Upper lobe of left lung (tissue), 6 donors: Measurements from ENCODE around the gene COL18A1. TPM values are rescaled to one million over a fixed set of nuclear protein-coding genes. Genes with fewer than 3 reads are reported as not detected.

Experiments used
- ATAC-seq, 2 donors: fragments of 200-7000 bp; cut with Tn5 transposase; one replicate each; pipeline ENCODE4 v1.9.1; 2022; ENCODE audit warnings: mild to moderate bottlenecking in 2 of 2, moderate library complexity in 2 of 2; ENCODE audit not compliant: low FRiP score in 2 of 2
- DNase-seq, 2 donors: peaks; one replicate each; pipeline ENCODE4 v3.0.0-alpha.2; 2019 to 2020
- H3K27ac ChIP-seq, 4 donors: fragments of 200-600 bp; sonication (generic); one replicate each; pipeline ENCODE4 v1.5.1; 2016 to 2019
- H3K27me3 ChIP-seq, 4 donors: fragments of 200-600 bp; sonication (generic); one replicate each; pipeline ENCODE4 v1.5.1; 2017 to 2019
- H3K36me3 ChIP-seq, 4 donors: fragments of 200-600 bp; sonication (generic); one replicate each; pipeline ENCODE4 v1.5.1; 2016 to 2019
- H3K4me1 ChIP-seq, 4 donors: fragments of 200-600 bp; sonication (generic); one replicate each; pipeline ENCODE4 v1.5.1; 2018 to 2019
- H3K4me3 ChIP-seq, 4 donors: fragments of 200-600 bp; sonication (generic); one replicate each; pipeline ENCODE4 v1.5.1; 2017 to 2019; ENCODE audit warnings: mild to moderate bottlenecking in 2 of 4, moderate library complexity in 1 of 4
- H3K9me3 ChIP-seq, 4 donors: fragments of 200-600 bp; sonication (generic); one replicate each; pipeline ENCODE4 v1.5.1; 2018 to 2019
- CTCF ChIP-seq, 6 experiments: fragments of 450-650 bp in 4 of 6; fragments of 200-600 bp in 2 of 6; sonication (generic) in 2 of 6; IDR thresholded peaks; one replicate each; pipeline ENCODE4 v1.5.1; 2016 to 2019; ENCODE audit warnings: antibody characterized with exemption in 6 of 6
- EP300 ChIP-seq, 4 donors: sonication (generic); formaldehyde crosslinking; IDR thresholded peaks; one replicate each; pipeline ENCODE4 v1.5.1; 2017; ENCODE audit warnings: antibody characterized with exemption in 4 of 4, control low read depth in 2 of 4
- POLR2A ChIP-seq, 4 donors: fragments of 450-650 bp; IDR thresholded peaks; one replicate each; pipeline ENCODE4 v1.5.1; 2016 to 2017; ENCODE audit warnings: antibody characterized with exemption in 4 of 4, mild to moderate bottlenecking in 2 of 4
- POLR2AphosphoS5 ChIP-seq, 2 donors: sonication (generic); formaldehyde crosslinking; IDR thresholded peaks; one replicate each; pipeline ENCODE4 v1.5.1; 2017; ENCODE audit warnings: antibody characterized with exemption in 2 of 2
- WGBS, 2 donors: methylation state at CpG; one replicate each; pipeline ENCODE4 v1.1.5; 2017 to 2018; 5-methylcytosine and 5-hydroxymethylcytosine counted together
- total RNA-seq, 6 donors: library from RNA; depleted of rRNA in 4 of 6; stranded (reverse); fragments of >200 nt in 4 of 6; gene quantifications; one replicate each; pipeline versions ENCODE4 v1.1.0 to v1.2.1, GENCODE V29; 2016 to 2021
- donor health status: DM: no; HTN: no; CAD: no; lungs with moderate emphysema.
- donor health status: DM: no; HTN: yes; CAD: no; lungs with severe emphysema.

The COL18A1 gene
- 100 to 1,000 TPM in 2 of 6 donors, 10 to 100 TPM in 4; 34.5 to 138 (median 70.5) TPM for total RNA-seq

GRCh38 chr21:45404730-45405270, at the start of gene COL18A1:
Gene COL18A1 (plus strand): TSS chr21:45405165. CDS start chr21:45405231, 66 bp downstream.
- ATAC-seq (peak in 1 of 2 donors; percentile 78), DNase-seq (peak; percentile 47 to 92)
- peak in 1 of 2 donors; percentile 4 for TF ChIP-seq POLR2AphosphoS5 (IDR thresholded peaks at IDR 0.05)
- no peak for TF ChIP-seq EP300 (IDR thresholded peaks at IDR 0.05)
- WGBS, 2 donors, result 0% methylated on average over 10 of the region's 69 CpGs; no CpG with 5 or more reads in 1 of the 2 donors
- Histone ChIP-seq H3K4me3 (peak within 1 kb of the TSS; percentile 55 to 78 (median 62)), H3K9me3 (no peaks in the 10 kb centered on the region), H3K27ac (peak within 1 kb of the TSS; percentile 66 to 87 (median 74)), H3K4me1 (peaks cover 12 to 28% (median 15%) of the 10 kb centered on the region in 4 donors), H3K27me3 (peaks cover 0 to 16% (median 6%) of the 10 kb centered on the region in 4 donors), H3K36me3 (no peaks in the 10 kb centered on the region)

- no peaks in the 10 kb centered on the region for H3K9me3 ChIP-seq
- DNase-seq, result no peak
- H3K4me1 ChIP-seq, result peaks cover 0 to 5% (median 4%) of the 10 kb centered on the region in 4 donors
- H3K27me3 ChIP-seq, result no peaks in the 10 kb centered on the region
- no peak for ATAC-seq
- H3K36me3 ChIP-seq, result no peaks in the 10 kb centered on the region
- WGBS, 2 donors, result 43 to 50% methylated on average over 14 of the region's 14 CpGs
- no peak overlapping the region for H3K4me3 ChIP-seq
- TF ChIP-seq POLR2AphosphoS5 (IDR thresholded peaks at IDR 0.05) (peak in 1 of 2 donors; percentile 56), CTCF (IDR thresholded peaks at IDR 0.05) (no peak)
- H3K27ac ChIP-seq, result no peak overlapping the region
These were observed 49.4 kb upstream of the COL18A1 start for GRCh38 chr21:45355573-45355972.

GRCh38 chr21:45356251-45356650, 48.7 kb upstream of the COL18A1 start:
- 81 to 95% methylated on average over 10 of the region's 10 CpGs for WGBS, 2 donors
- no peak for ATAC-seq
- no peak for TF ChIP-seq CTCF (IDR thresholded peaks at IDR 0.05)
- TF ChIP-seq EP300 (IDR thresholded peaks at IDR 0.05), result no peak
- no peak for TF ChIP-seq POLR2AphosphoS5 (IDR thresholded peaks at IDR 0.05)
- no peak for TF ChIP-seq POLR2A (IDR thresholded peaks at IDR 0.05)
- Histone ChIP-seq H3K4me1 (peaks cover 0 to 5% (median 4%) of the 10 kb centered on the region in 4 donors), H3K9me3 (no peaks in the 10 kb centered on the region), H3K27ac (peak overlapping the region in 1 of 4 donors; percentile 15), H3K27me3 (no peaks in the 10 kb centered on the region), H3K36me3 (no peaks in the 10 kb centered on the region), H3K4me3 (no peak overlapping the region)
- DNase-seq, result no peak

- no peak overlapping the region for H3K4me3 ChIP-seq
- ATAC-seq (no peak), DNase-seq (no peak)
- WGBS, 2 donors, result 72 to 73% methylated on average over 20 of the region's 20 CpGs
- H3K4me1 ChIP-seq, result peaks cover 0 to 5% (median 4%) of the 10 kb centered on the region in 4 donors
- no peak overlapping the region for H3K27ac ChIP-seq
- no peaks in the 10 kb centered on the region for H3K36me3 ChIP-seq
- no peaks in the 10 kb centered on the region for H3K9me3 ChIP-seq
- no peaks in the 10 kb centered on the region for H3K27me3 ChIP-seq
- TF ChIP-seq CTCF (IDR thresholded peaks at IDR 0.05), result no peak
- no peak for TF ChIP-seq EP300 (IDR thresholded peaks at IDR 0.05)
- TF ChIP-seq POLR2AphosphoS5 (IDR thresholded peaks at IDR 0.05), result no peak
- no peak for TF ChIP-seq POLR2A (IDR thresholded peaks at IDR 0.05)
These were observed 48.1 kb upstream of the COL18A1 start for GRCh38 chr21:45356653-45357435.

GRCh38 chr21:45357436-45358260, 47.3 kb upstream of the COL18A1 start:
- DNase-seq (peak in 1 of 2 donors; percentile 73), ATAC-seq (peak in 1 of 2 donors; percentile 21)
- 63 to 76% methylated on average over 36 to 41 of the region's 41 CpGs for WGBS, 2 donors
- Histone ChIP-seq H3K36me3 (no peaks in the 10 kb centered on the region), H3K27me3 (no peaks in the 10 kb centered on the region), H3K27ac (peak overlapping the region in 1 of 4 donors; percentile 48), H3K9me3 (no peaks in the 10 kb centered on the region), H3K4me3 (no peak overlapping the region), H3K4me1 (peaks cover 0 to 5% (median 4%) of the 10 kb centered on the region in 4 donors)
- TF ChIP-seq CTCF (IDR thresholded peaks at IDR 0.05) (no peak), POLR2AphosphoS5 (IDR thresholded peaks at IDR 0.05) (peak; percentile 9 to 34)
